H9 (cell line): ENCODE results near the gene ARHGAP26. TPM values are rescaled to one million over a fixed set of nuclear protein-coding genes. Genes with fewer than 3 reads are reported as not detected.

Experiments
- DNase-seq: peaks from one replicate; pipeline ENCODE4 v3.0.0-alpha.2; 2017
- H2AFZ ChIP-seq: one replicate; pipeline ENCODE4 v1.6.1; 2013; ENCODE audit warnings: mild to moderate bottlenecking, low read length, control low read depth, moderate library complexity
- H2AK5ac ChIP-seq: 2 replicates; pipeline ENCODE4 v1.6.1; 2013; ENCODE audit warnings: low read length, control low read depth, mixed read lengths; ENCODE audit not compliant: insufficient read length
- H2BK120ac ChIP-seq: one replicate; pipeline ENCODE4 v1.6.1; 2013; ENCODE audit warnings: low read depth, mild to moderate bottlenecking, low read length, control low read depth, inconsistent platforms; ENCODE audit not compliant: poor library complexity, severe bottlenecking
- H2BK12ac ChIP-seq: 2 replicates; pipeline ENCODE4 v1.6.1; 2013; ENCODE audit warnings: low read length, control low read depth, mixed read lengths, low read depth; ENCODE audit not compliant: insufficient read length
- H2BK15ac ChIP-seq: 2 replicates; pipeline ENCODE4 v1.6.1; 2013; ENCODE audit warnings: low read depth, low read length, control low read depth
- H2BK20ac ChIP-seq: one replicate; pipeline ENCODE4 v1.6.1; 2013; ENCODE audit warnings: low read depth, mild to moderate bottlenecking, low read length, control low read depth, inconsistent platforms; ENCODE audit not compliant: poor library complexity, severe bottlenecking
- H2BK5ac ChIP-seq: 2 replicates; pipeline ENCODE4 v1.6.1; 2013; ENCODE audit warnings: low read length, control low read depth, mixed read lengths; ENCODE audit not compliant: insufficient read length
- H3K14ac ChIP-seq: 2 replicates; pipeline ENCODE4 v1.6.1; 2013; ENCODE audit warnings: low read length, control low read depth; ENCODE audit not compliant: insufficient read depth
- H3K18ac ChIP-seq: 2 replicates; pipeline ENCODE4 v1.6.1; 2013; ENCODE audit warnings: low read depth, mild to moderate bottlenecking, mixed read lengths, low read length, control low read depth; ENCODE audit not compliant: insufficient read length
- H3K23ac ChIP-seq: 2 replicates; pipeline ENCODE4 v1.6.1; 2013; ENCODE audit warnings: low read length, control low read depth, mixed read lengths, low read depth; ENCODE audit not compliant: insufficient read length
- H3K23me2 ChIP-seq: 2 replicates; pipeline ENCODE4 v1.6.1; 2013; ENCODE audit warnings: low read depth, mild to moderate bottlenecking, mixed read lengths, low read length, control low read depth; ENCODE audit not compliant: insufficient read length, poor library complexity, severe bottlenecking
- H3K27ac ChIP-seq: 2 replicates; pipeline ENCODE4 v1.5.1; 2013; ENCODE audit warnings: low read length, control low read depth, mixed read lengths, low read depth; ENCODE audit not compliant: insufficient read length
- H3K27me3 ChIP-seq: 2 replicates; pipeline ENCODE4 v1.6.1; 2013; ENCODE audit warnings: low read length, control low read depth, inconsistent platforms; ENCODE audit not compliant: insufficient read depth
- H3K4ac ChIP-seq: 2 replicates; pipeline ENCODE4 v1.6.1; 2013; ENCODE audit warnings: low read depth, mild to moderate bottlenecking, control low read depth, inconsistent platforms, low read length, moderate library complexity
- H3K4me1 ChIP-seq: 2 replicates; pipeline ENCODE4 v1.6.1; 2013; ENCODE audit warnings: low read length, control low read depth, inconsistent platforms; ENCODE audit not compliant: insufficient read depth
- H3K4me2 ChIP-seq: 2 replicates; pipeline ENCODE4 v1.6.1; 2013; ENCODE audit warnings: low read length, control low read depth, mixed read lengths; ENCODE audit not compliant: insufficient read length, insufficient read depth
- H3K56ac ChIP-seq: 2 replicates; pipeline ENCODE4 v1.6.1; 2013; ENCODE audit warnings: low read depth, mild to moderate bottlenecking, mixed read lengths, low read length, control low read depth; ENCODE audit not compliant: insufficient read length
- H3K79me1 ChIP-seq: 2 replicates; pipeline ENCODE4 v1.6.1; 2013; ENCODE audit warnings: low read depth, mild to moderate bottlenecking, moderate library complexity, low read length, control low read depth, inconsistent platforms; ENCODE audit not compliant: insufficient read depth, poor library complexity, severe bottlenecking
- H3K79me2 ChIP-seq: 2 replicates; pipeline ENCODE4 v1.6.1; 2013; ENCODE audit warnings: low read length, control low read depth, inconsistent platforms; ENCODE audit not compliant: insufficient read depth
- H3K9ac ChIP-seq: 2 replicates; pipeline ENCODE4 v1.6.1; 2013; ENCODE audit warnings: low read length, control low read depth, mixed read lengths; ENCODE audit not compliant: insufficient read length; ENCODE audit errors: extremely low read depth
- H3K9me3 ChIP-seq: one replicate; pipeline ENCODE4 v1.6.1; 2013; ENCODE audit warnings: low read depth, low read length, inconsistent platforms; ENCODE audit not compliant: control insufficient read depth
- H3T11ph ChIP-seq: one replicate; pipeline ENCODE4 v1.6.1; 2013; ENCODE audit warnings: mild to moderate bottlenecking, low read length, control low read depth, inconsistent platforms
- H4K20me1 ChIP-seq: one replicate; pipeline ENCODE4 v1.6.1; 2013; ENCODE audit not compliant: control insufficient read depth, insufficient read length, insufficient read depth
- H4K5ac ChIP-seq: 2 replicates; pipeline ENCODE4 v1.6.1; 2013; ENCODE audit warnings: low read depth, mild to moderate bottlenecking, mixed read lengths, low read length, control low read depth; ENCODE audit not compliant: insufficient read length
- H4K8ac ChIP-seq: replicated peaks from 2 replicates; pipeline ENCODE4 v1.6.1; 2013; ENCODE audit warnings: low read length, control low read depth, mixed read lengths, low read depth; ENCODE audit not compliant: insufficient read length
- H4K91ac ChIP-seq: 2 replicates; pipeline ENCODE4 v1.6.1; 2013; ENCODE audit warnings: low read depth, mild to moderate bottlenecking, moderate library complexity, mixed read lengths, low read length, control low read depth; ENCODE audit not compliant: insufficient read length
- H3K27ac Mint-ChIP-seq, 3 experiments: 2 replicates in 2 of 3; 3 replicates in 1 of 3; pipeline ENCODE4 v1.8.0; 2020 to 2021; ENCODE audit warnings: mixed read lengths in 3 of 3, mild to moderate bottlenecking in 1 of 3, moderate library complexity in 1 of 3
- H3K27me3 Mint-ChIP-seq: 2 replicates; pipeline ENCODE4 v1.8.0; 2021; ENCODE audit warnings: low read depth, mild to moderate bottlenecking, moderate library complexity, mixed read lengths
- H3K36me3 Mint-ChIP-seq, 3 experiments: 2 replicates in 2 of 3; 3 replicates in 1 of 3; pipeline ENCODE4 v1.8.0; 2020 to 2021; ENCODE audit warnings: low read depth in 3 of 3, mixed read lengths in 3 of 3; ENCODE audit not compliant: insufficient read depth in 1 of 3
- H3K4me1 Mint-ChIP-seq, 2 experiments: 2 replicates each; pipeline ENCODE4 v1.8.0; 2020; ENCODE audit warnings: mixed read lengths in 2 of 2
- H3K4me3 Mint-ChIP-seq, 2 experiments: 2 replicates in 1 of 2; 3 replicates in 1 of 2; pipeline ENCODE4 v1.8.0; 2020 to 2021; ENCODE audit warnings: mild to moderate bottlenecking in 2 of 2, mixed read lengths in 2 of 2, moderate library complexity in 1 of 2
- H3K9me3 Mint-ChIP-seq, 2 experiments: 2 replicates in 1 of 2; 3 replicates in 1 of 2; pipeline ENCODE4 v1.8.0; 2020; ENCODE audit warnings: mild to moderate bottlenecking in 2 of 2, mixed read lengths in 2 of 2, moderate library complexity in 1 of 2
- WGBS: extraction: QIAGEN DNeasy Blood & Tissue Kit; methylation state at CpG from one replicate; pipeline ENCODE4 v1.1.7; 2013; ENCODE audit warnings: missing lambda C conversion rate, low lambda C conversion rate, mixed read lengths; ENCODE audit not compliant: insufficient read length; ENCODE audit errors: extremely low coverage; 5-methylcytosine and 5-hydroxymethylcytosine counted together
- total RNA-seq: library from RNA; stranded (reverse); gene quantifications from 2 replicates; pipeline ENCODE4 v1.2.1, GENCODE V29; 2021
- TF ChIP-seq, protein P1 (sequence below): fragments of 200-600 bp; sonication (generic); conservative IDR thresholded peaks from 3 replicates; pipeline ENCODE4 v1.8.0; 2021; ENCODE audit warnings: antibody characterized with exemption, mild to moderate bottlenecking

Gene ARHGAP26
- total RNA-seq, 1 experiment from 2014 or later = 13.8 TPM

DNA sequence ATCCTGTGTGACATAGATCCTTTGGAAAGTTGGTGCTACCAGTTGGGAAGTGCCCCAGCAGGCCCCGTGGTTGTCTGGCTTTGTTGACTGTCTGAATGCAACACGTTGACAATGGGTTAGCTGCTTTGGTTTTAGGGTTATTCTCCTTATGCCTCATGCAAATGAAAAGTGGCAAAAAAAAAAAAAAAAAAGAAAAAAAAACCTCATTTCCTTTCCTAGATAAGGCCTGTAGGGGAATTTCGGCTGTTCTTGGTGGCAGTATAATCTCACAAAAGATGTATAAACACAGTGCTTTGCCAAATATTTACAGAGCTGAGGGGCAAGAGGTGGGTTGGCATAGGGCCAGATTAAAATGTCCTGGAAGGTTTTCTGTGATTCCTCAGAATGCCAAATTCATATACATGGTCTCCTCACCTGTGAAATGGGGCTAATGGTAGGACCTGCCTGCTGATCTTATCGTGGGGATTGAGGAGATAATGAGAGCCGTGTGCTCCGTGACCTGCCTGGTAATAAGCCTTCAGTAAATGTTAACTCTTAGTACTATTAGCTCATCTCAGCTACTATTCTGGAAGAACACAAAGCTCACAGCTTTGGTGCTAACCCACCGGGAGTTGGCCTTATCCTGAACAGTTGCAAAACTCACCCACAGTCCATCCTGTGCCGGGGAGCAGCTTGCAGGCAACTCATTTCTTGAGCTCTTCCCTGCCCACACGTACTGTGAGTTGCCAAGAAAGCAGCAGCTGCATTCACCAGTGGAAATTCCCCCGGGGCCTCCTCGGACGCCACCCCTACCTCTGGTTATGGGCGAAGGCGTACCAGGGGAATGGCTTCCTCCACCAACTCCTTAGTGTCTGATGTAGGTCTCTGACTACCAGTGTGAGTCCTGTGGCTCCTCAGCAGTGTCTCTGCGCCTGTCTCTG lies 413.0 kb downstream of the ARHGAP26 start:
- H3K27me3 Mint-ChIP-seq = no peaks in the 10 kb centered on the region
- no CpG with 5 or more reads among the region's 15 CpGs for WGBS
- no peak overlapping the region for H4K8ac ChIP-seq

More for the DNA sequence above, 413.0 kb downstream of the ARHGAP26 start:
- no peaks in the 10 kb centered on the region for H3K79me2 ChIP-seq
- H3K4me2 ChIP-seq = no peak overlapping the region
- Mint-ChIP-seq H3K4me3 (no peak overlapping the region), H3K27ac (peak overlapping the region in 1 of 3 experiments; percentile 25; a peak in 3 of 7 replicates), H3K36me3 (peaks cover 0 to 2% (median 2%) of the 10 kb centered on the region in 3 experiments; a peak in 3 of 7 replicates), H3K9me3 (no peaks in the 10 kb centered on the region), H3K4me1 (peaks cover 4 to 9% of the 10 kb centered on the region in 2 experiments)
- H3K56ac ChIP-seq = no peak overlapping the region
- H2AK5ac ChIP-seq = no peak overlapping the region
- no peaks in the 10 kb centered on the region for H3K79me1 ChIP-seq
- TF ChIP-seq, protein P1, sequence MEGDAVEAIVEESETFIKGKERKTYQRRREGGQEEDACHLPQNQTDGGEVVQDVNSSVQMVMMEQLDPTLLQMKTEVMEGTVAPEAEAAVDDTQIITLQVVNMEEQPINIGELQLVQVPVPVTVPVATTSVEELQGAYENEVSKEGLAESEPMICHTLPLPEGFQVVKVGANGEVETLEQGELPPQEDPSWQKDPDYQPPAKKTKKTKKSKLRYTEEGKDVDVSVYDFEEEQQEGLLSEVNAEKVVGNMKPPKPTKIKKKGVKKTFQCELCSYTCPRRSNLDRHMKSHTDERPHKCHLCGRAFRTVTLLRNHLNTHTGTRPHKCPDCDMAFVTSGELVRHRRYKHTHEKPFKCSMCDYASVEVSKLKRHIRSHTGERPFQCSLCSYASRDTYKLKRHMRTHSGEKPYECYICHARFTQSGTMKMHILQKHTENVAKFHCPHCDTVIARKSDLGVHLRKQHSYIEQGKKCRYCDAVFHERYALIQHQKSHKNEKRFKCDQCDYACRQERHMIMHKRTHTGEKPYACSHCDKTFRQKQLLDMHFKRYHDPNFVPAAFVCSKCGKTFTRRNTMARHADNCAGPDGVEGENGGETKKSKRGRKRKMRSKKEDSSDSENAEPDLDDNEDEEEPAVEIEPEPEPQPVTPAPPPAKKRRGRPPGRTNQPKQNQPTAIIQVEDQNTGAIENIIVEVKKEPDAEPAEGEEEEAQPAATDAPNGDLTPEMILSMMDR = no peak
- H2BK5ac ChIP-seq = no peak overlapping the region
- H3K23ac ChIP-seq = no peak overlapping the region
- no peaks in the 10 kb centered on the region for H3K23me2 ChIP-seq
- no peak overlapping the region for H2BK15ac ChIP-seq
- no peak overlapping the region for H3K18ac ChIP-seq
- no peak overlapping the region for H3K27ac ChIP-seq
- no peak overlapping the region for H3T11ph ChIP-seq
- H2BK20ac ChIP-seq = no peak overlapping the region
- no peak overlapping the region for H3K9ac ChIP-seq
- no peak overlapping the region for H4K5ac ChIP-seq
- no peak overlapping the region for H2BK12ac ChIP-seq
- H4K91ac ChIP-seq = no peak overlapping the region
- H3K4ac ChIP-seq = no peak overlapping the region
- H4K20me1 ChIP-seq = no peaks in the 10 kb centered on the region
- H3K9me3 ChIP-seq = no peaks in the 10 kb centered on the region
- no peak for DNase-seq
- H3K27me3 ChIP-seq = no peaks in the 10 kb centered on the region
- no peak overlapping the region for H2AFZ ChIP-seq
- H2BK120ac ChIP-seq = no peak overlapping the region
- H3K4me1 ChIP-seq = no peaks in the 10 kb centered on the region
- H3K14ac ChIP-seq = no peak overlapping the region
